Colonic mucosa (tissue), 4 donors: ENCODE data around the gene ARL11. TPM values are rescaled to one million over a fixed set of nuclear protein-coding genes. Genes with fewer than 3 reads are reported as not detected.

ENCODE experiments used
- DNase-seq: peaks from one replicate; pipeline ENCODE4 v3.0.0-alpha.2; 2020
- H3K27ac ChIP-seq: fragments of 200-600 bp; one replicate; pipeline ENCODE4 v1.8.0; 2021
- H3K27me3 ChIP-seq: fragments of 200-600 bp; one replicate; pipeline ENCODE4 v1.8.0; 2021
- H3K36me3 ChIP-seq: fragments of 200-600 bp; one replicate; pipeline ENCODE4 v1.8.0; 2021
- H3K4me1 ChIP-seq: fragments of 200-600 bp; one replicate; pipeline ENCODE4 v1.8.0; 2021; ENCODE audit warnings: mild to moderate bottlenecking
- H3K4me3 ChIP-seq: fragments of 200-600 bp; one replicate; pipeline ENCODE4 v1.8.0; 2021
- H3K9ac ChIP-seq, 2 donors: one replicate each; pipeline ENCODE4 v1.7.0; 2013; ENCODE audit warnings: control low read depth in 2 of 2, low read depth in 2 of 2, low read length in 2 of 2
- H3K9me3 ChIP-seq: fragments of 200-600 bp; one replicate; pipeline ENCODE4 v1.8.0; 2021
- intact Hi-C: fragments of 100-400 bp; cut with DNase I; formaldehyde crosslinking; loops from one replicate; pipeline ENCODE4 v1.14.1; 2022
- total RNA-seq, 2 donors: library from RNA; stranded (reverse); fragmentation: NEBNext Ultra II Directional in 1 of 2; extraction: Animal tissue kit (Norgen Biotek cat#: 25700) in 1 of 2; gene quantifications; one replicate each; pipeline ENCODE4 v1.2.1, GENCODE V29; 2021
- TF ChIP-seq, protein P1 (sequence below): fragments of 200-600 bp; IDR thresholded peaks from one replicate; pipeline ENCODE4 v1.8.0; 2022; ENCODE audit warnings: antibody characterized with exemption, mild to moderate bottlenecking
- donor health status: healthy.
- donor health status: DM: no; HTN: no; CAD: no.
- donor health status: DM: no; HTN: no; CAD: no.

ARL11 gene
- 1 to 10 TPM in 1 of 2 donors, under 1 TPM in 1; 0.84 to 2.3 TPM for total RNA-seq

DNA sequence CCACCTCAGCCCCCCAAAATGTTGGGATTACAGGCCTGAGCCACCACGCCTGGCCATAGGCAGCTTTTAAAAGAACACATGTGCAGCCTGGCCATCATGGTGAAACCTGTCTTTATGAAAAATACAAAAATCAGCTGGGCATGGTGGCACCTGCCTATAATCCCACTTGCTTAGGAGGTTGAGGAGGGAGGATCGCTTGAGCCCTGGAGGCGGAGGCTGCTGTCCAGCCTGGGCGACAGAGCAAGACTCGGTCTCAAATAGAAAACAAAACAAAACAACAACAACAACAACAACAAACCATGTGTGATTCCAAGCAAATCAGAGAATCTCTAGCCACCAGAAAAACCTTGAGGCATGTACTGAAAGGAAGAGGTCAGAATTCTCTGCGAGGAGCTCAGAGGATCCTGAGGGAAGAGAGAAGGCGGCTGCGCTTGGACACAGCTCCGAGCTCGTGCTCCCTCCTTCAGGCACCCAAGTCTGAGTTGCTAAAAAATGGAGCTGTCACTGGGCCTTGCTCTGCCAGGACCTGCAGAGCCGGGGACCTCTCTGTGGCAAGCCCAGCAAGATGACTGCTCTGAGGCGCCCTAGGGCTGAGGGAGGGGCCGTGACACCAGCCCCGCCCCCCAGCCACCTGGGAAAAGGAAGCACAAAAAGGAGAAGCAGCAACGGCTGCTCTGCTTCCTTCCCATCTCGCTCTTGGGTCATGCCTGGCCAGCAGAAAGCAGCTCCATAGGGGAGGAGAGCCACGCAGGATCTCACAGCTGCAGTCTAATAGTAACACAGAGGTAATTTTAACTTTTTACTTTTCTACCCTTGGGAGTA, at the start of gene ARL11:
Gene ARL11, plus strand, starts transcription at position 677 of the 822 bp plus-strand sequence. CDS start 1,941 bp downstream, outside the sequence.
- H3K27ac ChIP-seq = no peak within 1 kb of the TSS
- peak within 1 kb of the TSS; percentile 36 to 41 for H3K9ac ChIP-seq
- intact Hi-C loops = no loop called here
- no peaks in the 10 kb centered on the region for H3K36me3 ChIP-seq
- no peaks in the 10 kb centered on the region for H3K27me3 ChIP-seq
- no peaks in the 10 kb centered on the region for H3K9me3 ChIP-seq
- H3K4me3 ChIP-seq = peak within 1 kb of the TSS; percentile 19
- TF ChIP-seq, protein P1, sequence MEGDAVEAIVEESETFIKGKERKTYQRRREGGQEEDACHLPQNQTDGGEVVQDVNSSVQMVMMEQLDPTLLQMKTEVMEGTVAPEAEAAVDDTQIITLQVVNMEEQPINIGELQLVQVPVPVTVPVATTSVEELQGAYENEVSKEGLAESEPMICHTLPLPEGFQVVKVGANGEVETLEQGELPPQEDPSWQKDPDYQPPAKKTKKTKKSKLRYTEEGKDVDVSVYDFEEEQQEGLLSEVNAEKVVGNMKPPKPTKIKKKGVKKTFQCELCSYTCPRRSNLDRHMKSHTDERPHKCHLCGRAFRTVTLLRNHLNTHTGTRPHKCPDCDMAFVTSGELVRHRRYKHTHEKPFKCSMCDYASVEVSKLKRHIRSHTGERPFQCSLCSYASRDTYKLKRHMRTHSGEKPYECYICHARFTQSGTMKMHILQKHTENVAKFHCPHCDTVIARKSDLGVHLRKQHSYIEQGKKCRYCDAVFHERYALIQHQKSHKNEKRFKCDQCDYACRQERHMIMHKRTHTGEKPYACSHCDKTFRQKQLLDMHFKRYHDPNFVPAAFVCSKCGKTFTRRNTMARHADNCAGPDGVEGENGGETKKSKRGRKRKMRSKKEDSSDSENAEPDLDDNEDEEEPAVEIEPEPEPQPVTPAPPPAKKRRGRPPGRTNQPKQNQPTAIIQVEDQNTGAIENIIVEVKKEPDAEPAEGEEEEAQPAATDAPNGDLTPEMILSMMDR = no peak
- H3K4me1 ChIP-seq = peaks cover 3% of the 10 kb centered on the region
- peak; percentile 79 for DNase-seq

DNA sequence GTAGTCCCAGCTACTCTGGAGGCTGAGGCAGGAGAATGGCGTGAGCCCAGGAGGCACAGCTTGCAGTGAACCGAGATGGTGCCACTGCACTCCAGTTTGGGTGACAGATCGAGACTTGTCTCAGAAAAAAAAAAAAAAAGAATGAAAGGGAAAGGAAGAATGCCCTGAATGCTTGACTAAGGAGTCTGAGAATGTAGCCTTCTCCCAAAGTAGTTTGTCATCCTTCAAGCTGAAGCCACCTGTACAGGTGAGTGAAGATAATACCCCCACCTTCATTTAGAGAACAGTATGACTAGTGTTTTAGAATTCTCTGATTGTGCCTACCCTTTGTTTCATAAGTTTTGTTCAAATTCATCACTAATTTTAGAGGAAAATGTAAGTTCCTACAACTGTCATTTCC, 48.8 kb upstream of the ARL11 start:
- TF ChIP-seq, protein P1 = no peak
- no peaks in the 10 kb centered on the region for H3K9me3 ChIP-seq
- H3K9ac ChIP-seq = no peak overlapping the region
- H3K27ac ChIP-seq = no peak overlapping the region
- no peak for DNase-seq
- H3K4me1 ChIP-seq = no peaks in the 10 kb centered on the region
- intact Hi-C loops = no loop called here
- H3K27me3 ChIP-seq = no peaks in the 10 kb centered on the region
- no peaks in the 10 kb centered on the region for H3K36me3 ChIP-seq
- no peak overlapping the region for H3K4me3 ChIP-seq

DNA sequence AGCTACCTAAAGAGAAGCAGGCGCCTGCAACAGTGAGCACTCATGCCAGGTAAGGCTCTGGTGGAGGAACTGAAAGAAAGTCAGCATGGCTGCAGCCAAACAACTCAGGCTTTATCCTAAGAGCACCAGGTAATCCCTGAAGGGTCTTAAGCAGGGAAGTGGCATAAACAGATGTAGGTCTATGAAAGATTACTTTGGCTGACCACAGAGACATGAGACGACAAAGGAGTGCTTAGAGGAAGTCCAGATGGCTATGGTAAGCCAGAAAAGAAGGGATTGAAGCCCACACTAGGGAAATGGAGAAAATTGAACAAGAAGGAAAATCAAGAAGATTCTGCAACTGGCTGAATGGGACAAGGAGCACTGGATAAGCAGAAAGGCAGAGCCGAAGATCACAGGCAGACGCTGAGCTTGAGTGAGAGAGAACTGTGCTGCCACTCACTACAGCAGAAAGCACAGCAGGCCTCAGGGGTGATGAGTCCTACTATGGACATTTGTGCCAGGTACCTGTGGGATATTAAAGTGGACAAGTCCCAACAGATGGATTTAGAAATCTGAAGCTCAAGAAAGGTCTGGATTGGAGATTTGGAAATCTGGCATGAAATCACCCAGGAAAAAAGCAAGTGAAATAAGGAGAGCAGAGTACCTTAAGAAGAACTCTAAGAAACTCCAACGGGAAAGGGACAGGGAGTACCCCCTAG, 47.2 kb upstream of the ARL11 start:
- H3K9ac ChIP-seq = no peak overlapping the region
- TF ChIP-seq, protein P1 = no peak
- H3K27me3 ChIP-seq = no peaks in the 10 kb centered on the region
- intact Hi-C loops = loop anchor here (10.0 kb wide), 1 partner anchor 136 kb away; the partner anchor contains the start of genes CAB39L and SETDB2
- DNase-seq = no peak
- H3K27ac ChIP-seq = no peak overlapping the region
- no peak overlapping the region for H3K4me3 ChIP-seq
- no peaks in the 10 kb centered on the region for H3K9me3 ChIP-seq
- H3K36me3 ChIP-seq = no peaks in the 10 kb centered on the region
- no peaks in the 10 kb centered on the region for H3K4me1 ChIP-seq

DNA sequence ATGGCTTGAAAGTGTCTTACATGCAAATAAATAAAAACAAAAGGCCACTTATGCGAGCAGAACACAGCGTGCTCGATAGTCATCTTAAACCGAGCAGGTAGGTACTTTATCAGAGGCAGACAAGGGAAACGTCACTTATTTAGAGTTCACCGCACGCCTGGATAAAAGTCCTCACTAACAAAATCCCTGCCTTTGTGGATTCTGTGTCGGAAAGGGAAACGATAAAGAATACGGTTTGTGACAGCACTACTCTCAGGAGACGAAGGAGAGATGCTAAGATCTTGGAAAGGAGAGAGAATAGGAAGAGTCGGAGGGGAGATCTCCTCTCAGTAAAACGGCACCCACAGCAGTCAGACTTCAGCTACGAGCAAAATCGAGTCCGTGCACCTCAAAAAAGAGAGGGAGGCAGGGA, 43.5 kb upstream of the ARL11 start:
- TF ChIP-seq, protein P1 = no peak
- Histone ChIP-seq H3K4me1 (no peaks in the 10 kb centered on the region), H3K27me3 (no peaks in the 10 kb centered on the region), H3K9me3 (no peaks in the 10 kb centered on the region), H3K27ac (peak overlapping the region; percentile 66), H3K4me3 (peak overlapping the region; percentile 87), H3K36me3 (no peaks in the 10 kb centered on the region), H3K9ac (peak overlapping the region; percentile 72 to 91)
- intact Hi-C loops = loop anchor here (10.0 kb wide), 1 partner anchor 140 kb away; the partner anchor contains the start of genes CAB39L and SETDB2
- no peak for DNase-seq
